HG03280 (cell line): Measurements from ENCODE around the gene BANK1.
"Not testable (repeated sequence)": the region's sequence is repeated elsewhere in the genome, so short reads cannot be mapped to it uniquely, and the experiment has no call there.

Experiments used
- ATAC-seq: cut with Tn5 transposase; IDR thresholded peaks from one replicate; pipeline ENCODE4 v1.9.1; 2021; ENCODE audit warnings: mild to moderate bottlenecking, moderate library complexity; ENCODE audit not compliant: unreplicated experiment

The BANK1 gene

DNA sequence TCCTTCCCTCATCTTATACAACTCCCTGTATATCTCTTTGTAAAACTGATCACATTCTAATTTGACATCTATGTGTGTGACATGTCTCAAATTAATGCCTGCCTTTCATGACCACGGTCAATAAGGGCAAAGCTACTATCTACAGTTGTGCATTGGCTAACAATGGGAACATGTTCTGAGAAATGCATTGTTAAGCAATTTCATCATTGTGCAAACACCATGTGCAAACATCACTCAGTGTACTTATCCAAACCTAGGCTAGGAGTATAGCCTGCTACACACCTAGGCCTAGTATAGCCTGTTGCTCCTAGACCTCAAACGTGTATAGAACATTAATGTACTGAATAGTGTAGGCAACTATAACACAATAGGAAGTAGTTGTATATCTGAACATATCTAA is 95.0 kb downstream of the BANK1 start:
- ATAC-seq, result no peak

DNA sequence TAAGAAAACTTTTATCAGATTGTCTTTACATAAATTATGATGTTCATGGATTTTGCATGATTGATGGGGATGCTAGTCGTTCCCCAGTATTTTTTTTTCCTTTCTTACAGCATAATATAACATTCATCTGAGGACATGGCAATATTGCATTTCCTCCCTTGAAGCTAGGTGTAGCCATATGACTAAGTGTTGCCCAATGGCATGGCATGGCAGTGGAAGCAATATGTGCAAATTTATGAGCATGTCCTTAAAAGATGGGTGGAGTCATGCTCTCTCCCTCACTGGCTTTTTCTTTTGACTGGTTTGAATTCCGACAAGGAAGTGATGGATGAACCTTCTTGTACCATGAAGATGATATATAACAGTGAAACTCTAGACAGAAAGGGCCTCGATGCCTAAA is 96.3 kb downstream of the BANK1 start:
- ATAC-seq, result no peak

DNA sequence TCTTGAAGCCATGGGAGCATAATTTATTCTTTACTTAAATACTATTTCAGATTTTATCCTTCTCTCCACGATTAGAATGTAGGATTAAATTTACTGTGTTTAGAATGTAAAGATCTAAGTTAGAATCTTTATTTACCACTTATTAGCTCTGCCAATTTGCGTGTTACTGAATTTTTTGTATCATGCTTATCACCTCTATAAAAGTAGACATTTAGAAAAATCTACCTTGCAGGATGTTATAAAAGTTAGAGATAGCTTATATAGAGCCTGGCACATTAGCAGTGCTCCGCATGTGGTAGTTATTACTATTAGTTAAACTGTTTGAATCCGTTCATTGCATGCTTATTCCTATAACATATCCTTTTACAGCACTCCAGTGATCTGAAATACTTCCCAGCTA is 97.9 kb downstream of the BANK1 start:
- no peak for ATAC-seq

DNA sequence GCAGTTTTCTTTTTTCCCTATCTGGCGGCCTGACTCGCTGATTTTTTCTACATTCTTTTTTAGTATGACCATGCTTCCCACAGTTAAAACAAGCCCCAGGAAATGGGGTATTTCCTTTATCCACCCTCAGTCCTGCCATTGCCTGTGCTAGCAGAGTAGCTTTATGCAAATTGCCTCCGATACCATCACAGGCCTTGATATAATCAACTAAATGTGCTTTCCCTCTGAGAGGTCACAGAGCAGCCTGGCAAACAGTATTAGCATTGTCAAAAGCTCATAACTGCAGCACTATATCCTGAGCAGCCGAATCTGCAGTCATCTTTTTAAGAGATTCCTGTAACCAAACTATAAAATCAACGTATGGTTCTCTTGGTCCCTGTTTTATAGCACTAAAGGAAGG is 115.0 kb downstream of the BANK1 start:
- ATAC-seq, result not testable (repeated sequence)

DNA sequence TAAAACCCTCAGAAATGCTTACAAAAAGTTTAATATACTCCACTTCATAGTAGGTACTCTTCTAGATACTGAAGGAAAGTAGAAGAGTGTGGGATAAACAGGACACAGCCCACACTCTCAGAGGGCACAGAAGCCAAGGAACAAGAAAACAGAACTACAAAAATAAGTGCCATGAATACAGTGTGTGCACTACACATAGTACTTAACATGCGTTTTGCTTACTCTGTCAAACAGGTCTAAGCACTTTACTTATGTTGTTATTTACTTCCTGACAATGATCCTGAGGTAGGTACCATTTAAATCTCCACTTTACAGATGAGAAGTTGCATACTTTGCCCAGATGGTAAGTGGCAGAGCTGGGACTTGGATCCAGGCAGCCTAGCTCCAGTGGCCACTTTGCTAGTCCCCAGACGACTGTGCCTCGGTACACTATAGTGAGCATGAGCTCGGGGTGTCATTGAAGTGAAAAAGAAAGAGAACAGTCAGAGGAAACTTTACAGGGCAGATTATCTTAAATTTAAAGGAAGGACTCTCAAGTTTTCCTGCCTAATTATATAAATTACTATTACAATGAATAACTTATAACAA is 120.3 kb downstream of the BANK1 start:
- ATAC-seq, result no peak

DNA sequence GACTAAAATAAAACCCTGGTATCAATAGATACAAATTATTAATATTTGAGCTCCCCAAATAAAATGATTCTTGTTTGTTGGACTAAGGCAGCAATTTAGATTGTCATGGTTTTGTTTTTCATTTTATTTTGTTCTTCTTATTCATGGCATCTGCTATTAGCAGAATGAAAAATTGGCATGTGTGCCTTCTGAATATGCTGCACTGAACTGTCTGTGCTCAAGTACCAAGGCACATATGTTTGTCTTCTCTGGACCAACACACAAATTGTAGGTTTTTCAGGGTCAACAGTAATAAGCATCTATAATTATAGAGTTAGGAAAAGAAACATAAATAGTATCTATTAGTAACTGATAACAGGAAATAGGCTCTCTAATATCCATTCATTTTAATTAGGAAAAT is 121.1 kb downstream of the BANK1 start:
- no peak for ATAC-seq

DNA sequence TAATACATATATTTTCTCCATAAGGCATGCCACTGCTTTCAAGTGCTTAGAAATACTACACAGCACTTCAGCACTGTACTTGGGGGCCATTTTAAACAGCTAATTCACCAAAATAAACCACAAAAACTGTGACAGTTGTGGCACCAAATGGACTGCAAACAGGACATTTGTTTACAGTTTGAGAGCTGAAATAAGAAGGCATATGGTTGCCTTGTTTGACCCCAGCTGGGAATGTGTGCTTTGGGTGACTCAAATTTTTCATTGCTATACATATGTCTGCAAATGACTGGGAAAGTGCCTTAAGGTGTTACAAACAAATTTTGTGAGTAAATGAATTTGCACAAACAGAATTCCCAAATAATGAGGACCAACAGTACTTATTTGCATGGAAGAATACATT is 124.2 kb downstream of the BANK1 start:
- ATAC-seq, result no peak

DNA sequence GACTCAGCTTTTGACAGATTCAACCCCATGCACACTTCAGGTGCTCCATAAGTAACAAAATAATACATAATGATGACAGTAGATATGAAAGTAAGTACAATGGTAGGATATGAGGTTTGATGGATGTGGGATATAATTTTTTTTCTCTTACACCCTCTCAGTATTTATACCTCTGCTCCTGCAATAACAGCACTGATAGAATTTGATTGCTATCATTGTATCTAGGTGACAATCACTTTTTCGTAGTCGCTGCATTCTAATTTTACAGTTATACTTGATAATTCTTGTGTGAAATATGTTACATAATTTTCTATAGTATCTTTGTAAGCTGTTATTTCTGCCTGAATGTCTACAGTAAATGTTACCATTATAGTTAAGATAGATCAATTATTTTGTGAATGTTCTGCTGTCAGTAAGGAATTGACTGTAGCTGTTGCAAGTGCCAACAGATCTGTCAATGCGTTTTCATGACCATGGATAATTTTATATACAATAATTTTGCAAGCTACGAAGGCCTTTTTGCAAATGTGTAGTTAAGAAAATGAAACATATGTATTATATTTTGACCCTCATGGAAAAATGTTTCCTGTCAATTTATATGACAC is 128.9 kb downstream of the BANK1 start:
- ATAC-seq, result no peak

DNA sequence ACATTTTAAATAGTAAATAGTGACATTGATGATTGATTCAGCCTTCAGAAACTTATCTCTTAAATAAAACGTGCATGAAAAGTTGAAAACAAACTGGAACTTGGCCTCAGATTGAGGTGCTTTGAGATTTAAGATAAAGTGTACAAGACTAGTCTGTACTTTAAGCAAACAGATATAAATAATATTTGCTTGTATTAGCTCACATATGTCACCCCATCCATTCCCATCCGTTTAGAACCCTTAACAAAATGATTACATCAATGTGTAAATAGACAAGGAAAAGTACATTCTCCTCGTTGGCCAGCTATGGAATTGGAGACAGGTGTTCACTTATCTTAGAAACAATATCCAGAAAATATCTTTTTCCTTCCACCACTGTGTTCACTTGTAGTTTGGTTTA is 130.8 kb downstream of the BANK1 start:
- no peak for ATAC-seq

DNA sequence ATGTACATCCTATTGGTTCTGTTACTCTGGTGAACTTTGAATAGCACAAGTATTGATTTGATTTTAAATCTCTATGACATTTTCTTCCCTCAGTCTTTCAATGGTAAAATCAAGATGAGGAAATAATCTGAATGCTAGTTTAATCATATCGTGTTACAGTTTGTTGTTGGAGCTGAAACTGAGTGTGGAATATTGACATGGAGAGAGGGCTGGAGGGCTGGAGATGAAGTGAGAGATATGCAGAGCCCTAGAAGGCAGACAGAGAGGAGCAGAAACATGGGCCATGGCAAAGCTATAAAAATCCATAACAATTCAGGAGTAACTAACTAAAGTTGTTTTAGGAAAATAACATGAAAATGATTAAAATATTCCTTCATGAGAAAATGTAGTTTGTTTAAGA is 141.1 kb downstream of the BANK1 start:
- no peak for ATAC-seq

DNA sequence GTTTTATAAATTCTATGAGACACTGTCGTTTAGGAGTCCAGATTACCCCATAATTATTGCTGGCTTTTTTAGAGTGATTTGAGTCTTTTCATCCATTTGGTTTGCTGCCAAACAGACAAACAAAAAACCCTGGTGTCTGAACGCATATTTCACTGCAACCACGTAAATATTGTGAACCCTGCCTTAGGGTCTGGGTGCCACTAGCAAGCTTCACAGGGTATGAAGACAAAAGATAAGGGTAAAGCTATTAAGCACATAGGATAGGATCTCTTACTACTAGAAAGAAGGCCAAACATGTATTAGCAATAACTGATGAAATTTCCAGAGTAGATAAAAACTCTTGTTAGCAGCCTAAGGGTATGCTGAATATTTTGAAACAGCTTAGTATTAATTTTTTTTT is 143.3 kb downstream of the BANK1 start:
- ATAC-seq, result no peak

DNA sequence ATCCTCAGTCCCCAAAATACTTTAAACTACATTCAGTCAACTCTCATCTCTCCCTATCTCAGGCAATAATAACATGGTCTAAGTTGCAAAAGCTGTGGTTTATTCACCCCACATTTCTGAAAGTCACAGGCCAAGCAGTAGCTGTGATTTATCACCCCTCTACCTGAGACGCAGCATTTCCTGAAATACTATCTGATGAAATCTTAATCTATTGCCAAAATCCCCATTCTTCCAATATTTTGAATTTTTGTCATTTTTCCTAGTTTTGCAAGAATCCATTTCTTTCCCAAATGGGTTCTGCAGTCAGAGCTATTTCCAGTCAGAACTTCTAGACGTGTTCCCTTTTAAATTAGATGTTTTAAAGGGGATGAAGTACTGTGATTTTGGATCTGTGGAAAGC is 148.3 kb downstream of the BANK1 start:
- no peak for ATAC-seq

DNA sequence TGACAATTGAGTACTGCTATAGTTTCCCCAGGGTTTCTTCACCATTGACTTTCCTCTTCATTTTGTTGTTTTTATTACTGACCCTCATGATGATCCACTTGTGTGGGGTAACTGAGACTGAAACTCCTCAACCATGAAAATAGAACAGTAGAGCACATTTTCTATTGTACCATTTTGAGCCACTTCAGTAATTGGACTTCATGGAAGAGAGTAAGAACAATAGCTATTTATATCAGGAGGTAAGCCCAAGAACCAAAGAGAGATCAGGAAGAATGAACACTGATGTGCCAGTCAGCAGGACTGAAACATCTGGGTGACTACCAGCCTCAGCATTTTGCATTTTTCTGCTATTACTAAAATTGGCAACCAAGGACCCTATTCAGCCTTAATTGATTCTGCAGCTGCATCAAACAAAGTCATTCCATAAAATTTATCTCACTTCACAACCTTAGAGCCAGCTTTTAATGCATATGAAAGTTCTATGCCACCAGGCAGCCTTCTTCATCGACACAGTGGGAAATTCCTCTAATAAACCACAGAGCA is 151.4 kb downstream of the BANK1 start:
- no peak for ATAC-seq

DNA sequence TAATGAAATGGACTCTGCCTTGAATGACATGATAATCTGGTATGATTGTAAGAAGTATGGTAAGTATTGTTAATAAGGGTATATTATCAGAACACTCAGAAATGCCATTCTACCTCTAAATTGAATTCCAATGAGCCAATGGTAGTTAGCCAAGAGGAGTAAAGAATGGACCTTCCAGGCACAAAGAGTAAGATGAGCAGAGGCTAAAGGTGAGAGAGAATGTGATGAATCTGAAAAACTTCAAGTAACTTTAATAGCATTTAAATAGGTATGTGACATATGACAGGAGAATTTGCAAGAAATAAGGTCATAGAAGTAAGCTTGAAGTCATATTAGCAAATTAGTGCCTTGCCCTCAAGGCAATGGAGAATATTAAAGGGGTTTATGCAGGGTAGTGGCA is 152.4 kb downstream of the BANK1 start:
- no peak for ATAC-seq

DNA sequence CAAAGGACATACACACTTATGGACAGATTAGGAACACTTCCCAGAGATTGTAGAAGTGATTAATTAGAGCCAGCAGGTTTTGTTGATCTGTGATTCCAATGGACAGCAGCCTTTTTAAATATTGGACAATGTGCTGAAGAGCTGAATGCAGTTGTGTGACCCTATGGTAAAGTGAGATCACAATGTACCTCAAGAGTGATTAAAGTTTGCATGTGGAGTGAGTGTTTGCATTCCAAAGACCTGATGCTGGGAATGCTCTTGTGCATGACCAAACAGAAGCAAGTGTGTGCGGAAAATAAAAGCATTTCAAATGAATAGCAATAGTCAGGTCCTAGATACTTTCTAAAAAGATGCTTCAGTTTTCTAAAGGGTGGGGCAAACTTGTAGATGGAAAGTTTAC is 154.1 kb downstream of the BANK1 start:
- ATAC-seq, result no peak

DNA sequence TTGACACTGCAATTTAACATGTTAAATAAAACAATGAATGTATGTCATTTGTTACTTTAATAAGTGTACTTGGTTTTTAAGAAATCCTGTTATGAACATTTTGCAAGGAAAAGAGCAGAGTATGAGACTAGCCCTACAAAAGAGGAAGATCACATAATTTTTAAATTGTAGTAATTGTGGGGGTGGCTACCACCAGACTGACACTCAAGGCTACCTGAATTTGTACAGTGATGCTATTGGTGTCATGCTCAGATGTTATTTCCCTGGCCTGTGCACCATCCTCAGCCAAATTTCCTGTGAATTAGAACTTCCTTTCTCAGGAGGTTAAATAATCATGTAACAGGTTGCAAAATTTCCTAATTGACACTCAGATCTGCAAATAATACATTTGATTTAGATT is 157.5 kb downstream of the BANK1 start:
- ATAC-seq, result no peak

DNA sequence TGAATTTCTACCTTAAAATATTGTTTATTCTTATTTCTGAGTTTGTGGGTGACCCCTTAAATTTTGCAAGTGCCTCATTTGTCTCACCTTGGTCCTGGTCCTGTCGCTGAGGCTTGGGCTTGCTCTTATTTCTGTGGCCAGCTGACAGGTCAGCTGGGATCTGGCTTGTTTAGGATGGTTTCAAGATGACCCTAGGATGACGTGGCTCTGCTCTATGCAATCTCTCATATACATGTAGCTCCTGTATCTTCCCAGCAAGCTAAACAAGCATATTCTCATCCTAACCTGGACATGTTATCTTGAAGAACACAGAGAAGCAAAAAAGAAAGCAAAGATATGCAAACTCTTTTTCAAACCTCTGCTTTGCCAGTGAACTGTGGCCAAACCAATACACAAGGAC is 158.4 kb downstream of the BANK1 start:
- no peak for ATAC-seq

DNA sequence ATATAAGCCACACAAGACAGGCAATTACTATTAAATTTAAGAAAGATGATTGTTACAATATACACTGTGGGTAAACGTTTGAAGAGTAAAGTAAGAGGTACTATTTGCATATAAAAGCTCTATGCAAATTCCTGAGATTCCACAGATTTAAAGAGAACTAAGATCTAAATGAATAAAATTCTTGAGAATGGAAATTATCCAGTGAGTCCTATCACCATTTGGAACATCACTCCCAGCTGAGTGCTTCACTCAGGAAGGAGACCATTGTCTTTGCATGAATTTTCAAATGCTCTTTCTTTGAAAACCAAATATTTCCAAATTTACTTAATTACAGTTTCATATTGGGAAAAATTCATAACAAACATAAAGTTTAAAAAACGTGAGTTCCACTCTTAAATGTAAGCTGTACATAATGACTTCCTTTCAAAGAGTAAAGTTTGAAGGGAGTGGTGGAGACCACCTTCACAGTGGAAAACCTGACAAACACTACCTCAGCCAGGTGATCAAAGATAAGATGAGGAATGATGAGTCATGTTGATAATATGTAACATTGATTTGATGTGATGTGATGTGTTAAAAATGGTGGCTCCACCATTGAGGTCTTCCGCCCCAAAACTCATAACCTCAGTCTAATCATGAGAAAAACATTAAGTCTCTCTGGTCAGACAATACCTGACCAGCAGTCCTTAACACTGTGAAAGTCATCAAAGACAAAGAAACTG is 159.9 kb downstream of the BANK1 start:
- no peak for ATAC-seq

DNA sequence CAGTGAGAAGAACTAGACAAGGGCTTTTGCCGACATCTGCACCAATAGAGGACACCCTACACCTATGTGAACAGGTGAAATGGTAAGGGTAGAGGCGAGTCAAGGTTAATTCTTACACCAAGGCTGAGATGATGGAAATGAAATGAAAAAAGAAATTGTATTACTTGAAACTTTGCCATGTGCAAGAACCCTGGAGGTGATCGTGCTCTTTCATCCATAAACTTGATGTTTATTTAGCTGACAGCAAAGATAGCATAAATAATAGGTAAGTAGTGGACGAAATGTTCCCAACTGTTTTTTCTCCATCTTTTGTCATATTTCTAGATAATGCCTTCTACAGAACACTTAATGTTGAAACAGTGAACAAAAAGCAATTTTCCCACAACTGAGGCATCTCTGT is 162.5 kb downstream of the BANK1 start:
- no peak for ATAC-seq

DNA sequence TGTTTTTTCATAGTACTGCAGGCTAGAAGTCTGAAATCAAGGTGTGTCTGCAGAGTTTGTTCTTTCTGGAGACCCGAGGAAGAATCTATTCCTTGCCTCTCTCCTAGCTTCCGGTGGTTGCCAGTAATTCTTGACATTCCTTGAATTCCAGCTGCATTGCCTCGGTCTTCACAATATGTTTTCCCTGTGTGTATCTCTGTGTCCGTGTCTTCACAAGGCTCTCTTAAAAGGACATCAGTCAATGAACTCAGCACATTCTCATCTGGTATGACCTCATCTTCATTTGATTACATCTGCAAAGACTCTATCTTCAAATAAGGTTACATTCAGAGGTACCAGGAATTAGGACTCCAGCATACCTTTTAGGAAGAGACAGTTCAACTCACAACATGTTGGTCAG is 163.4 kb downstream of the BANK1 start:
- no peak for ATAC-seq

DNA sequence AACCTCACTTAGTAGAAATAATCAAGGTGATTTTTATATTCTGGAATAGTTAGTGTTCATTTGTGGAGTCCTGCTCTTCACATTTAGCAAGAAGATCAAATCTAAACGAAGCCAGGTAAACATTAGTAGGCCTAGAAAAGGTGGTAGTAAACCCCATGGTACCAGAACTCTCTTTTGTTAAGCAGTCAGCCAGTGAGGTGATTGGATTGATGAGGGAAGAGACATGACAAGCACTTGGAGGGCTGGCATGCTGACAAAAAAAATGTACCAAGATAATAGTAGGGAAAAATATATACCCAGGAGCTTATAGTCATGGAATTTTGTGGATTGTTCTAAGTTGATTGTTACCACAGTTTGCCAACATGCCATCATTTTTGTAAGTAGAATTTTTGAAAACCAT is 163.8 kb downstream of the BANK1 start:
- ATAC-seq, result no peak

DNA sequence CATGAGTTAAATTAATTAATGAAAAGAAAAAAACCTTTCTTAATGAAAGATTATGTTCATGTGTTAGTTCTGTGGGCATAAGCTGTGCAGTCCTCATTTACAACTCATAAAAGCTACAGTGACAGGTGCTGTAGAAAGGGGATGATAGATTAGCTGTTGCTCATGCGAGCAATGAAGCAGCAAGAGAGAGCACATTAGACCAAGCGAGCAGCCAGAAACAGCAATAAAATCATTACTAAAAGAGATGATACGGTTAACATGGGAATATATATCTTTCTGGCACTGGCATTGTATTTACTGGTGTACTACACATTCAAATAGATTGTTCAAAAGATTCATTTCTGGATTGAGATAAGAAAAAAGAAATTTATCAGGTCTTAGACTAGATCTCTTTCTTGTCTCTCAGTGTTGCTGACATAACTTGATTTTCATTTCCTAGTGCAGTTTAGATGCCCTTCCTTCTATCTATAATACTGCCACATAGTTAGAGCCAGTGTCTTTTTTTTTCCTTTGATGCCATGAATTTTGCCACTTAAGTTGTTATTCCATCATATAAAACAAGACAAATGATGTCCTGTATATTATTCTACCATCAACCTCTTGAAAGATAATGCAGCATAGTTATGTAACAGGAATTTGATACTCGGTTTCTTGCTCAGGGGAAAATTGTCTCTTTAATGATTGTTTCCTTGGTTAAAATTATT is 164.6 kb downstream of the BANK1 start:
- ATAC-seq, result no peak
